ENCODE results near the gene RIOX2. TPM values are rescaled to one million over a fixed set of nuclear protein-coding genes. Genes with fewer than 3 reads are reported as not detected.

RIOX2 gene
- total RNA-seq, 1 donor from 2014 or later: 13.4 TPM

GRCh38 chr3:97999103-97999502, 26.9 kb upstream of the RIOX2 start:
- no peaks in the 10 kb centered on the region for H3K4me1 Mint-ChIP-seq (ENCODE audit: unreplicated experiment)
- H3K9me3 Mint-ChIP-seq (ENCODE audit: unreplicated experiment): no peaks in the 10 kb centered on the region
- no peak for TF ChIP-seq CTCF (IDR thresholded peaks at IDR 0.05; ENCODE audit: unreplicated experiment)
- no peak overlapping the region for H3K4me3 Mint-ChIP-seq (ENCODE audit: unreplicated experiment)
- no peaks in the 10 kb centered on the region for H3K36me3 Mint-ChIP-seq (ENCODE audit: low read depth, unreplicated experiment)
- peaks cover 3% of the 10 kb centered on the region for H3K27me3 Mint-ChIP-seq (ENCODE audit: unreplicated experiment)
- H3K27ac Mint-ChIP-seq (ENCODE audit: unreplicated experiment): no peak overlapping the region
- no peak for DNase-seq (ENCODE audit: low spot score)

DNA sequence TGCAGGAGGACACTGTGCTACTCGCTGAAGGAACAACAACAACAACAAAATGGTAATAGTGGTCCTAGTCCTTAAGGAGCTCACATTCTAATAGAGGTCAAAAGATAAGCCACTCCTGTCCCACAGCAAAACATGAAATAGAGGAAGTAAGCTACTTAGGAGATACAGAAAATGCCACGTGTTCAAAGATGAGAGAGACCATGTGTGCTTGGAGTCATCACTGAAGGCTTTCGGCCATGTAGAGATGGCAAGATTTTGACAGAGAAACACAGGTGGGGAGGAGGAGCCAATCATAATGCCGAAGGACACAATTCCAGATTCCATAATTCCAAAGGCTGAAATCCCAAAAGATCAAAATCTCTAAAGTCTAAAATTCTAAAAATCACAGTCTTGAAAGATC, 24.8 kb upstream of the RIOX2 start:
- H3K27me3 Mint-ChIP-seq (ENCODE audit: unreplicated experiment): peaks cover 3% of the 10 kb centered on the region
- H3K4me1 Mint-ChIP-seq (ENCODE audit: unreplicated experiment): peaks cover 19% of the 10 kb centered on the region
- H3K4me3 Mint-ChIP-seq (ENCODE audit: unreplicated experiment): no peak overlapping the region
- H3K27ac Mint-ChIP-seq (ENCODE audit: unreplicated experiment): no peak overlapping the region
- H3K36me3 Mint-ChIP-seq (ENCODE audit: low read depth, unreplicated experiment): no peaks in the 10 kb centered on the region
- TF ChIP-seq CTCF (IDR thresholded peaks at IDR 0.05; ENCODE audit: unreplicated experiment): no peak
- H3K9me3 Mint-ChIP-seq (ENCODE audit: unreplicated experiment): no peaks in the 10 kb centered on the region
- DNase-seq (ENCODE audit: low spot score): no peak

GRCh38 chr3:97994328-97994945, 22.2 kb upstream of the RIOX2 start:
- Mint-ChIP-seq H3K4me3 (ENCODE audit: unreplicated experiment) (no peak overlapping the region), H3K27ac (ENCODE audit: unreplicated experiment) (no peak overlapping the region), H3K36me3 (ENCODE audit: low read depth, unreplicated experiment) (no peaks in the 10 kb centered on the region), H3K27me3 (ENCODE audit: unreplicated experiment) (no peaks in the 10 kb centered on the region), H3K9me3 (ENCODE audit: unreplicated experiment) (no peaks in the 10 kb centered on the region), H3K4me1 (ENCODE audit: unreplicated experiment) (peaks cover 27% of the 10 kb centered on the region)
- no peak for DNase-seq (ENCODE audit: low spot score)
- TF ChIP-seq CTCF (IDR thresholded peaks at IDR 0.05; ENCODE audit: unreplicated experiment): no peak

DNA sequence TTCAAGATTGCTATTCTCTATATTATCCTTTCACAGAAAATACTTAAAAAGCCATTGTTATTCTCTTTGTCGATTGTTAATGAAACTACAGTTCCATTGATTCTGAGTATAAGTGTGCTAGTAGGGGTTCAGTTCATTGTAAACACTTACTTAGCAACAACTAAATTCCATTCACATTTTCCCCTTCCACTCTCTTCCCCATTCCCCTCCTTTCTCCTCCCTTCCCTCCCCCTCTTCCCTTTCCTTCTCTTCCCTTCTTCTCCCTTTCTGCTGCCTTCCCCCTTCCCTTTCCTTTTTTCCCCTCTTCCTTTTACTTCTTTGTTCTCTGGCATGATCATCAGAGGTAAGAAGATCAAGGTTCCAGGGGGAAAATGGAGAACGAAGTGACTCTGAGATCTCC, 21.3 kb upstream of the RIOX2 start:
- Mint-ChIP-seq H3K9me3 (ENCODE audit: unreplicated experiment) (no peaks in the 10 kb centered on the region), H3K27me3 (ENCODE audit: unreplicated experiment) (no peaks in the 10 kb centered on the region), H3K4me3 (ENCODE audit: unreplicated experiment) (no peak overlapping the region), H3K4me1 (ENCODE audit: unreplicated experiment) (peaks cover 27% of the 10 kb centered on the region), H3K36me3 (ENCODE audit: low read depth, unreplicated experiment) (no peaks in the 10 kb centered on the region), H3K27ac (ENCODE audit: unreplicated experiment) (no peak overlapping the region)
- no peak for TF ChIP-seq CTCF (IDR thresholded peaks at IDR 0.05; ENCODE audit: unreplicated experiment)
- no peak for DNase-seq (ENCODE audit: low spot score)

DNA sequence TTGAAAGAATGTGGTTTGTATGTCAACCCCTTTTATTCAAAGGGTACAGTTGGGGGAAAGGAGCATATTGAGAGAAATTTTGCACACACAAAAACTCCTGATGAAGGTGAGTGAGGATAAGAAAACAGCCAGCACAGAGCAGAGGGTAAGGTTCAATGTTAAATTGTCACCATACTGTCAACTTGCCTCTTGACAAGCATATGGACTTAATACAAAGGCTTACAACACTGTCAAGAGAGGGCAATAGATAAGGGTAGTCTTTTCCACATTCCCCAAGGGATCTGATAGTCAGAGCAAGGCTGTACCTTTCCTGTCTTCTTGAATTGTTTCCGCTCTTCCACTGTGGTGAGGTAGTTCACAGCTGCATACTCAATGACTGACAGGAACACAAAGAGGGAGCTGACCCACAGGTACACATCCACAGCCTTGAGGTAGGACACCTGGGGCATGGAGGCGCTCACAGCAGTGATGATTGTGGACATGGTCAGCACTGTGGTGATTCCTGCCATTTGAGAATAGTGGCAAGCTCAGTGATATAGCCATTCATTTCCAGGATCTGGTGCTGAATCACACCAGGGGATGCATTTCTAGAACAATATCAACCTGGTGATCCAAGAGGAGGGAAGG, 20.4 kb upstream of the RIOX2 start:
- H3K9me3 Mint-ChIP-seq (ENCODE audit: unreplicated experiment): no peaks in the 10 kb centered on the region
- no peak overlapping the region for H3K4me3 Mint-ChIP-seq (ENCODE audit: unreplicated experiment)
- no peaks in the 10 kb centered on the region for H3K27me3 Mint-ChIP-seq (ENCODE audit: unreplicated experiment)
- DNase-seq (ENCODE audit: low spot score): no peak
- no peak overlapping the region for H3K27ac Mint-ChIP-seq (ENCODE audit: unreplicated experiment)
- no peak for TF ChIP-seq CTCF (IDR thresholded peaks at IDR 0.05; ENCODE audit: unreplicated experiment)
- H3K36me3 Mint-ChIP-seq (ENCODE audit: low read depth, unreplicated experiment): no peaks in the 10 kb centered on the region
- peaks cover 27% of the 10 kb centered on the region for H3K4me1 Mint-ChIP-seq (ENCODE audit: unreplicated experiment)
